K562 (cell line): ENCODE results near the gene CHD5. TPM values are rescaled to one million over a fixed set of nuclear protein-coding genes. Genes with fewer than 3 reads are reported as not detected.
A peak's percentile ranks its signal among the peaks of the same experiment; 100 is the strongest.

Experiments used
- CTBP1 ChIP-seq: fragments of 450-650 bp; IDR thresholded peaks from 2 replicates; pipeline ENCODE4 v1.6.1; 2016; ENCODE audit warnings: borderline replicate concordance
- EP400 ChIP-seq: fragments of 450-650 bp; IDR thresholded peaks from 2 replicates; pipeline ENCODE4 v1.6.1; 2017; ENCODE audit warnings: antibody characterized with exemption, mild to moderate bottlenecking, moderate library complexity
- GABPB1 ChIP-seq: sonication (generic); formaldehyde crosslinking; IDR thresholded peaks from 2 replicates; pipeline ENCODE4 v1.8.0; 2022; ENCODE audit warnings: mild to moderate bottlenecking, missing genetic modification reagents
- L3MBTL2 ChIP-seq: fragments of 450-650 bp; IDR thresholded peaks from 2 replicates; pipeline ENCODE4 v1.6.1; 2016; ENCODE audit warnings: mild to moderate bottlenecking, moderate library complexity
- LCOR ChIP-seq: sonication (generic); formaldehyde crosslinking; IDR thresholded peaks from 2 replicates; pipeline ENCODE4 v1.8.0; 2022; ENCODE audit warnings: mild to moderate bottlenecking, missing genetic modification reagents
- NKRF ChIP-seq: fragments of 450-650 bp; IDR thresholded peaks from 2 replicates; pipeline ENCODE4 v1.6.1; 2016; ENCODE audit warnings: borderline replicate concordance
- NR2C1 ChIP-seq, 2 experiments: fragments of 450-650 bp; IDR thresholded peaks; 2 replicates each; pipeline ENCODE4 v1.6.1; 2017; ENCODE audit warnings: mild to moderate bottlenecking in 2 of 2, antibody characterized with exemption in 1 of 2, inconsistent platforms in 1 of 2, missing compliant biosample characterization in 1 of 2, missing genetic modification characterization in 1 of 2
- NRF1 ChIP-seq, 2 experiments: fragments of 450-650 bp; IDR thresholded peaks in 1 of 2; conservative IDR thresholded peaks in 1 of 2; 2 replicates each; pipeline ENCODE4 v1.6.1; 2014; ENCODE audit warnings: mild to moderate bottlenecking in 2 of 2
- RBFOX2 ChIP-seq: fragments of 200-400 bp; formaldehyde crosslinking; IDR thresholded peaks from 2 replicates; pipeline ENCODE4 v1.6.1; 2017; ENCODE audit warnings: low read depth, mild to moderate bottlenecking, low read length, moderate library complexity
- SUPT5H ChIP-seq: fragments of 450-650 bp; IDR thresholded peaks from 2 replicates; pipeline ENCODE4 v1.6.1; 2016
- TEAD2 ChIP-seq: fragments of 450-650 bp; IDR thresholded peaks from 2 replicates; pipeline ENCODE4 v1.6.1; 2016; ENCODE audit warnings: missing genetic modification characterization, control low read depth, missing compliant biosample characterization
- TEAD4 ChIP-seq, 2 experiments: sonication (generic) in 1 of 2; formaldehyde crosslinking in 1 of 2; IDR thresholded peaks; 2 replicates each; pipeline versions ENCODE4 v1.6.1 to v1.8.0; 2012 to 2022; ENCODE audit warnings: borderline replicate concordance in 1 of 2, inconsistent platforms in 1 of 2, low read length in 1 of 2, mild to moderate bottlenecking in 1 of 2, missing genetic modification reagents in 1 of 2
- TFAP4 ChIP-seq: sonication (generic); formaldehyde crosslinking; IDR thresholded peaks from 2 replicates; pipeline ENCODE4 v1.8.0; 2022; ENCODE audit warnings: missing genetic modification reagents, mild to moderate bottlenecking, moderate library complexity, borderline replicate concordance
- UBTF ChIP-seq, 2 experiments: IDR thresholded peaks; 2 replicates each; pipeline ENCODE4 v1.6.1; 2012; ENCODE audit warnings: improper control_type of control experiment in 2 of 2, low read depth in 2 of 2, low read length in 2 of 2, borderline replicate concordance in 1 of 2
- XRCC3 ChIP-seq: fragments of 450-650 bp; IDR thresholded peaks from 2 replicates; pipeline ENCODE4 v1.6.1; 2017; ENCODE audit warnings: mild to moderate bottlenecking, moderate library complexity
- ZBTB7A ChIP-seq: IDR thresholded peaks from 2 replicates; pipeline ENCODE4 v1.6.1; 2011; ENCODE audit warnings: low read depth, mild to moderate bottlenecking, low read length, moderate library complexity, borderline replicate concordance; ENCODE audit not compliant: control insufficient read depth
- ZC3H11A ChIP-seq: IDR thresholded peaks from 2 replicates; pipeline ENCODE4 v1.6.1; 2012; ENCODE audit warnings: low read depth, low read length, improper control_type of control experiment
- ZNF280A ChIP-seq: fragments of 450-650 bp; IDR thresholded peaks from 2 replicates; pipeline ENCODE4 v1.6.1; 2018; ENCODE audit warnings: mild to moderate bottlenecking, low read depth; ENCODE audit not compliant: partially characterized antibody
- polyA plus RNA-seq, 8 experiments: library from polyadenylated mRNA; depleted of rRNA in 4 of 8; stranded (reverse) in 5 of 8; unstranded in 3 of 8; fragments of >200 nt; fragmentation: Nextera tagmentation in 2 of 8; fragmentation: Illumina TruSeq in 1 of 8; extraction: Ambion mirVana in 2 of 8; extraction: Trizol in 1 of 8; gene quantifications; 2 replicates each; pipeline versions ENCODE4 v1.2.1 to v1.2.3, GENCODE V29; 2011 to 2014; ENCODE audit warnings: inconsistent platforms in 1 of 8, missing spikeins in 1 of 8
- total RNA-seq, 7 experiments: library from RNA; depleted of rRNA in 6 of 7; stranded (reverse); fragments of >200 nt in 6 of 7; fragmentation: Illumina TruSeq in 2 of 7; extraction: Trizol in 2 of 7; gene quantifications; 2 replicates each; pipeline versions ENCODE4 v1.2.1 to v1.2.3, GENCODE V29; 2011 to 2021; ENCODE audit warnings: low replicate concordance in 1 of 7

CHD5 gene
- total and polyA plus RNA-seq, 9 of the 15 experiments (the other 6 are each of a cell fraction or from before 2014, with no cell fraction given) = 0.03 to 0.52 (median 0.11) TPM; not detected in 2

- TF ChIP-seq TEAD4 (IDR thresholded peaks at IDR 0.05; ENCODE audit: low read length) (peak; percentile 73), TEAD4 (CRISPR knock-in tag; IDR thresholded peaks at IDR 0.05; ENCODE audit: borderline replicate concordance) (peak; percentile 62; the same call in 1 of the 2 replicates), RBFOX2 (peak; percentile 85), SUPT5H (peak; percentile 76), UBTF (IDR thresholded peaks at IDR 0.05; ENCODE audit: borderline replicate concordance in 1 of 2, low read depth in 2 of 2, low read length in 2 of 2) (peak; percentile 90; a peak in 3 of 4 replicates), CTBP1 (peak; percentile 76), NR2C1 (IDR thresholded peaks at IDR 0.05) (no peak), NR2C1 (tag; IDR thresholded peaks at IDR 0.05) (peak; percentile 36; the same call in 1 of the 2 replicates), LCOR (0 out of 2 replicates have a peak, but pooled peaks have one; percentile 39), TFAP4 (0 out of 2 replicates have a peak, but pooled peaks have one; percentile 35), XRCC3 (no peak), NKRF (no peak), NRF1 (conservative IDR thresholded peaks at IDR 0.05 in 1 of 2, IDR thresholded peaks at IDR 0.05 in 1 of 2) (peak; percentile 57 to 69), ZBTB7A (peak; percentile 19; the same call in 1 of the 2 replicates), ZNF280A (no peak), GABPB1 (CRISPR knock-in tag) (peak; percentile 68; the same call in 1 of the 2 replicates), EP400 (peak; percentile 52), TEAD2 (peak; percentile 91), ZC3H11A (no peak), L3MBTL2 (peak; percentile 43; the same call in 1 of the 2 replicates)
These were observed 25.9 kb upstream of the CHD5 start, which contains the start of gene RNF207 (continued) for GRCh38 chr1:6205849-6206519.
